HG02678 (cell line): Measurements from ENCODE around the gene RAB24.
A peak's percentile ranks its signal among the peaks of the same experiment; 100 is the strongest.
"Not testable (repeated sequence)": the region's sequence is repeated elsewhere in the genome, so short reads cannot be mapped to it uniquely, and the experiment has no call there.

ENCODE experiments used
- ATAC-seq: cut with Tn5 transposase; IDR thresholded peaks from one replicate; pipeline ENCODE4 v1.9.1; 2021; ENCODE audit warnings: mild to moderate bottlenecking, moderate library complexity; ENCODE audit not compliant: unreplicated experiment

RAB24 gene

GRCh38 chr5:177303121-177303924 lies at the start of gene RAB24, which contains the start of gene PRELID1:
RAB24 (minus strand) TSS chr5:177303719; CDS start chr5:177303288, 431 bp downstream.
PRELID1 (plus strand) TSS chr5:177303799; CDS start chr5:177303986, 187 bp downstream.
- peak; percentile 67 for ATAC-seq

- no peak for ATAC-seq
These were observed 49.6 kb upstream of the RAB24 start for GRCh38 chr5:177353093-177353492.

- peak; percentile 93 for ATAC-seq
These were observed 48.1 kb upstream of the RAB24 start, which contains the start of gene LMAN2 for GRCh38 chr5:177351392-177352329. LMAN2 (minus strand) TSS chr5:177351668; CDS start chr5:177351647, 21 bp downstream.

- ATAC-seq, result no peak
These were observed 47.4 kb upstream of the RAB24 start for GRCh38 chr5:177350776-177351391.

GRCh38 chr5:177349762-177350161 lies 46.2 kb upstream of the RAB24 start:
- ATAC-seq, result no peak

- no peak for ATAC-seq
These were observed 45.8 kb upstream of the RAB24 start for GRCh38 chr5:177349362-177349647.

GRCh38 chr5:177347699-177348098 lies 44.2 kb upstream of the RAB24 start:
- no peak for ATAC-seq

- ATAC-seq, result no peak
These were observed 43.3 kb upstream of the RAB24 start for GRCh38 chr5:177346820-177347219.

GRCh38 chr5:177344891-177345290 lies 41.4 kb upstream of the RAB24 start:
- ATAC-seq, result no peak

- no peak for ATAC-seq
These were observed 40.3 kb upstream of the RAB24 start for GRCh38 chr5:177343777-177344176.

GRCh38 chr5:177343000-177343399 lies 39.5 kb upstream of the RAB24 start:
- not testable (repeated sequence) for ATAC-seq

GRCh38 chr5:177339107-177339638 lies 35.7 kb upstream of the RAB24 start:
- no peak for ATAC-seq

GRCh38 chr5:177338251-177339106 lies 35.0 kb upstream of the RAB24 start:
- no peak for ATAC-seq

- ATAC-seq, result no peak
These were observed 33.3 kb upstream of the RAB24 start for GRCh38 chr5:177336603-177337494.

GRCh38 chr5:177336112-177336511 lies 32.6 kb upstream of the RAB24 start:
- ATAC-seq, result no peak

GRCh38 chr5:177335701-177336065 lies 32.2 kb upstream of the RAB24 start:
- no peak for ATAC-seq

- no peak for ATAC-seq
These were observed 31.5 kb upstream of the RAB24 start for GRCh38 chr5:177334781-177335700.

- no peak for ATAC-seq
These were observed 30.6 kb upstream of the RAB24 start for GRCh38 chr5:177334155-177334551.
